NCI-H187 (cell line): ENCODE measurements around the gene OTUB1.
"Not testable (repeated sequence)": the region's sequence is repeated elsewhere in the genome, so short reads cannot be mapped to it uniquely, and the experiment has no call there.

Experiments used
- DNase-seq, 2 experiments: peaks; one replicate each; lab custom pipeline; 2025; lab: John Stamatoyannopoulos, UW

The OTUB1 gene

GRCh38 chr11:64044730-64045393 is 58.6 kb downstream of the OTUB1 start:
- DNase-seq = no peak

- DNase-seq = no peak
These were observed 59.5 kb downstream of the OTUB1 start for GRCh38 chr11:64045700-64046099.

- not testable (repeated sequence) for DNase-seq
These were observed 61.1 kb downstream of the OTUB1 start for GRCh38 chr11:64047373-64047772.
